ENCODE results near the gene TIMM17A. TPM values are rescaled to one million over a fixed set of nuclear protein-coding genes. Genes with fewer than 3 reads are reported as not detected.

TIMM17A gene
- total RNA-seq, 3 donors from 2014 or later = 24.5 to 30.1 (median 26.2) TPM

- no peaks in the 10 kb centered on the region for H3K36me3 ChIP-seq
- intact Hi-C loops (cut with DNase I; ENCODE audit: low total_unique reads) = no loop called here
- DNase-seq (ENCODE audit: low spot score in 2 of 2) = no peak
Observed at GRCh38 chr1:201944639-201945038, 10.7 kb upstream of the TIMM17A start.

GRCh38 chr1:201945157-201945556 lies 10.1 kb upstream of the TIMM17A start:
- Histone ChIP-seq H3K27me3 (no peaks in the 10 kb centered on the region), H3K36me3 (no peaks in the 10 kb centered on the region), H3K9me3 (no peaks in the 10 kb centered on the region), H3K4me1 (no peaks in the 10 kb centered on the region), H3K4me3 (peak overlapping the region; percentile 55 to 67 (median 67)), H3K27ac (peak overlapping the region; percentile 90 to 92)
- no peak for DNase-seq (ENCODE audit: low spot score in 2 of 2)
- peak in 2 of 3 donors; percentile 15 to 28 for TF ChIP-seq CTCF (IDR thresholded peaks at IDR 0.05)
- TF ChIP-seq POLR2AphosphoS5 (IDR thresholded peaks at IDR 0.05) = no peak
- no peak for TF ChIP-seq POLR2A (IDR thresholded peaks at IDR 0.05)
- intact Hi-C loops (cut with DNase I; ENCODE audit: low total_unique reads) = no loop called here

More at GRCh38 chr1:201944639-201945038, 10.7 kb upstream of the TIMM17A start:
- no peak for TF ChIP-seq POLR2AphosphoS5 (IDR thresholded peaks at IDR 0.05)
- no peak for TF ChIP-seq CTCF (IDR thresholded peaks at IDR 0.05)
- no peak for TF ChIP-seq POLR2A (IDR thresholded peaks at IDR 0.05)
- Histone ChIP-seq H3K27me3 (no peaks in the 10 kb centered on the region), H3K4me3 (peak overlapping the region; percentile 55 to 67 (median 67)), H3K4me1 (no peaks in the 10 kb centered on the region), H3K9me3 (no peaks in the 10 kb centered on the region), H3K27ac (peak overlapping the region; percentile 75 to 90)

- DNase-seq (ENCODE audit: low spot score in 2 of 2) = no peak
- H3K9me3 ChIP-seq = no peaks in the 10 kb centered on the region
- no peaks in the 10 kb centered on the region for H3K4me1 ChIP-seq
- H3K4me3 ChIP-seq = peak overlapping the region; percentile 55 to 67 (median 67)
- H3K27me3 ChIP-seq = no peaks in the 10 kb centered on the region
- H3K27ac ChIP-seq = peak overlapping the region; percentile 90 to 92
- H3K36me3 ChIP-seq = no peaks in the 10 kb centered on the region
- intact Hi-C loops (cut with DNase I; ENCODE audit: low total_unique reads) = no loop called here
- TF ChIP-seq POLR2A (IDR thresholded peaks at IDR 0.05) = no peak
- no peak for TF ChIP-seq CTCF (IDR thresholded peaks at IDR 0.05)
Observed at GRCh38 chr1:201945863-201946223, 9.5 kb upstream of the TIMM17A start.

GRCh38 chr1:201946224-201946908 lies 8.9 kb upstream of the TIMM17A start, which contains the start of gene LMOD1:
LMOD1 (minus strand) TSS chr1:201946548; CDS start chr1:201946340, 208 bp downstream.
- H3K27ac ChIP-seq = peak within 1 kb of the TSS; percentile 90 to 92
- intact Hi-C loops (cut with DNase I; ENCODE audit: low total_unique reads) = no loop called here
- no peaks in the 10 kb centered on the region for H3K27me3 ChIP-seq
- no peaks in the 10 kb centered on the region for H3K9me3 ChIP-seq
- H3K4me3 ChIP-seq = peak within 1 kb of the TSS; percentile 55 to 67 (median 67)
- DNase-seq (ENCODE audit: low spot score in 2 of 2) = peak; percentile 83 to 97
- no peaks in the 10 kb centered on the region for H3K36me3 ChIP-seq
- H3K4me1 ChIP-seq = no peaks in the 10 kb centered on the region
- TF ChIP-seq CTCF (IDR thresholded peaks at IDR 0.05) (peak in 1 of 3 donors; percentile 13), POLR2AphosphoS5 (IDR thresholded peaks at IDR 0.05) (peak; percentile 68 to 90 (median 85)), POLR2A (IDR thresholded peaks at IDR 0.05) (peak; percentile 67)

GRCh38 chr1:201947697-201948008 lies 7.7 kb upstream of the TIMM17A start:
- Histone ChIP-seq H3K9me3 (no peaks in the 10 kb centered on the region), H3K27ac (peak overlapping the region; percentile 90 to 92), H3K4me1 (no peaks in the 10 kb centered on the region), H3K36me3 (no peaks in the 10 kb centered on the region), H3K27me3 (no peaks in the 10 kb centered on the region), H3K4me3 (peak overlapping the region in 2 of 3 donors; percentile 67)
- intact Hi-C loops (cut with DNase I; ENCODE audit: low total_unique reads) = no loop called here
- no peak for DNase-seq (ENCODE audit: low spot score in 2 of 2)
- TF ChIP-seq POLR2AphosphoS5 (IDR thresholded peaks at IDR 0.05) (no peak), POLR2A (IDR thresholded peaks at IDR 0.05) (no peak), CTCF (IDR thresholded peaks at IDR 0.05) (no peak)

All from breast epithelium (tissue), 4 donors.